Activated B cell treated with CpG ODN at 0.5 μM for 24 hours (primary cell): Measurements from ENCODE around the gene RILPL2. TPM values are rescaled to one million over a fixed set of nuclear protein-coding genes. Genes with fewer than 3 reads are reported as not detected.

Source experiments
- ATAC-seq: fragments of 200-7000 bp; cut with Tn5 transposase; one replicate; pipeline ENCODE4 v1.10.0; 2021; ENCODE audit warnings: low read depth, mild to moderate bottlenecking, moderate library complexity
- CTCF ChIA-PET: fragments of 350-600 bp; sonication (Branson Sonifier 250); formaldehyde crosslinking; loops from one replicate; lab custom pipeline; 2021; ENCODE audit warnings: antibody characterized with exemption; lab: Charles Lee
- POLR2A ChIA-PET: fragments of 350-600 bp; sonication (Branson Sonifier 250); formaldehyde crosslinking; loops from one replicate; lab custom pipeline; 2021; ENCODE audit warnings: antibody characterized with exemption; lab: Charles Lee
- DNase-seq: peaks from one replicate; pipeline ENCODE4 v3.0.0; 2022
- H3K27ac Mint-ChIP-seq: one replicate; pipeline ENCODE4 v1.8.0; 2020; ENCODE audit warnings: mixed read lengths
- H3K27me3 Mint-ChIP-seq: one replicate; pipeline ENCODE4 v1.8.0; 2021; ENCODE audit warnings: mixed read lengths
- H3K36me3 Mint-ChIP-seq: one replicate; pipeline ENCODE4 v1.8.0; 2021; ENCODE audit warnings: low read depth, mixed read lengths
- H3K4me1 Mint-ChIP-seq: one replicate; pipeline ENCODE4 v1.8.0; 2021; ENCODE audit warnings: mixed read lengths
- H3K4me3 Mint-ChIP-seq: one replicate; pipeline ENCODE4 v1.8.0; 2020; ENCODE audit warnings: mild to moderate bottlenecking, mixed read lengths
- H3K9me3 Mint-ChIP-seq: one replicate; pipeline ENCODE4 v1.8.0; 2020; ENCODE audit warnings: mixed read lengths
- CTCF ChIP-seq: fragments of 200-600 bp; IDR thresholded peaks from one replicate; pipeline ENCODE4 v1.8.0; 2022; ENCODE audit warnings: antibody characterized with exemption, mild to moderate bottlenecking
- intact Hi-C: fragments of 100-400 bp; cut with micrococcal nuclease; formaldehyde crosslinking; loops from one replicate; pipeline ENCODE4 v1.15.1; 2024
- total RNA-seq: library from RNA; stranded (reverse); gene quantifications from 2 replicates; pipeline ENCODE4 v1.2.3, GENCODE V29; 2022

Gene RILPL2
- total RNA-seq, 1 donor from 2014 or later: 12.2 TPM

- H3K27ac Mint-ChIP-seq: no peak overlapping the region
- POLR2A ChIA-PET: no interaction called here
- no peak for DNase-seq
- H3K9me3 Mint-ChIP-seq: no peaks in the 10 kb centered on the region
- ATAC-seq: no peak
- CTCF ChIA-PET: no interaction called here
- H3K4me1 Mint-ChIP-seq: peaks cover 2% of the 10 kb centered on the region
- no peaks in the 10 kb centered on the region for H3K27me3 Mint-ChIP-seq
- intact Hi-C loops: no loop called here
- no peak overlapping the region for H3K4me3 Mint-ChIP-seq
- H3K36me3 Mint-ChIP-seq: peaks cover 62% of the 10 kb centered on the region
- no peak for TF ChIP-seq CTCF
These were observed 38.3 kb downstream of the RILPL2 start for GRCh38 chr12:123398177-123398549.

GRCh38 chr12:123397400-123397799 lies 39.1 kb downstream of the RILPL2 start:
- CTCF ChIA-PET: no interaction called here
- H3K36me3 Mint-ChIP-seq: peaks cover 59% of the 10 kb centered on the region
- intact Hi-C loops: no loop called here
- no peak overlapping the region for H3K27ac Mint-ChIP-seq
- H3K9me3 Mint-ChIP-seq: no peaks in the 10 kb centered on the region
- DNase-seq (no peak), ATAC-seq (no peak)
- H3K27me3 Mint-ChIP-seq: no peaks in the 10 kb centered on the region
- POLR2A ChIA-PET: interaction anchor here (0.6 to 1.0 kb wide), 2 partner anchors 14 to 55 kb away, joined by 3 to 7 read pairs; partner anchors contain the start of gene KMT5A
- peaks cover 2% of the 10 kb centered on the region for H3K4me1 Mint-ChIP-seq
- no peak for TF ChIP-seq CTCF
- no peak overlapping the region for H3K4me3 Mint-ChIP-seq

GRCh38 chr12:123396954-123397353 lies 39.5 kb downstream of the RILPL2 start:
- Mint-ChIP-seq H3K4me3 (no peak overlapping the region), H3K27me3 (no peaks in the 10 kb centered on the region), H3K9me3 (no peaks in the 10 kb centered on the region), H3K27ac (no peak overlapping the region), H3K36me3 (peaks cover 59% of the 10 kb centered on the region), H3K4me1 (peaks cover 2% of the 10 kb centered on the region)
- no peak for TF ChIP-seq CTCF
- POLR2A ChIA-PET: interaction anchor here (1.0 kb wide), 1 partner anchor 13 kb away, joined by 3 read pairs; the partner anchor contains the start of gene KMT5A
- CTCF ChIA-PET: no interaction called here
- intact Hi-C loops: no loop called here
- no peak for ATAC-seq
- no peak for DNase-seq

GRCh38 chr12:123396543-123396942 lies 39.9 kb downstream of the RILPL2 start:
- no peaks in the 10 kb centered on the region for H3K9me3 Mint-ChIP-seq
- no peak overlapping the region for H3K27ac Mint-ChIP-seq
- DNase-seq (no peak), ATAC-seq (no peak)
- TF ChIP-seq CTCF: no peak
- H3K27me3 Mint-ChIP-seq: no peaks in the 10 kb centered on the region
- ChIA-PET CTCF (no interaction called here), POLR2A (no interaction called here)
- intact Hi-C loops: no loop called here
- peaks cover 64% of the 10 kb centered on the region for H3K36me3 Mint-ChIP-seq
- H3K4me1 Mint-ChIP-seq: peaks cover 2% of the 10 kb centered on the region
- no peak overlapping the region for H3K4me3 Mint-ChIP-seq

DNA sequence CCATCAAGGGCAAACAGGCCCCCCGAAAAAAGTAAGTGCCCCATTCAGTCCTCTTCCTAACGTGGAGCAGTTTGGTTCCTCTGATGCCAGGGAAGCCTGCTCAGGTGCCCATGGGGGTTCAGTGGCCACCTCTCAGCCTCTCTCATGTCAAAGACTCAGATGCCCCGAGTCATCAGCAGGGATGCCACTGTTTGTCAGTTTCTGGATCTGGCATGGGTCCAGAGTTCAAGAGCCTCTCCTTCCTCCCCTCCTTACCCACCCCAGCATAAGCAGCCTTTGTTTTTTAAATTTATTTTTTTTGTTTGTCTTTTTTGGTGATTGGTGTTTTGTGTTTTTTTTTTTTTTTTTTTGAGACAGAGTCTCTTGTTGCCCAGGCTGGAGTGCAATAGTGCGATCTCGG lies 41.2 kb downstream of the RILPL2 start:
- CTCF ChIA-PET: no interaction called here
- Mint-ChIP-seq H3K27ac (no peak overlapping the region), H3K9me3 (no peaks in the 10 kb centered on the region), H3K27me3 (no peaks in the 10 kb centered on the region), H3K36me3 (peaks cover 73% of the 10 kb centered on the region), H3K4me3 (no peak overlapping the region), H3K4me1 (peaks cover 9% of the 10 kb centered on the region)
- intact Hi-C loops: no loop called here
- no peak for TF ChIP-seq CTCF
- ATAC-seq: no peak
- POLR2A ChIA-PET: no interaction called here
- DNase-seq: no peak
